GM13976 (cell line): ENCODE results near the gene ACTL10.

Experiments used
- DNase-seq: peaks from one replicate; pipeline ENCODE4 v3.0.0; 2012; ENCODE audit warnings: low spot score
- CTCF ChIP-seq: IDR thresholded peaks from 2 replicates; pipeline ENCODE4 v1.5.1; 2012; ENCODE audit warnings: borderline replicate concordance, mild to moderate bottlenecking; ENCODE audit not compliant: insufficient read depth; ENCODE audit errors: extremely low read depth, missing control alignments, control extremely low read depth
- in situ Hi-C: fragments of 300-500 bp; cut with MboI; formaldehyde crosslinking; loops from one replicate; pipeline ENCODE4 v1.12.0; 2022; ENCODE audit warnings: low sequenced_read_pairs, mixed read lengths, inconsistent platforms; ENCODE audit not compliant: unreplicated experiment

Gene ACTL10

GRCh38 chr20:33711446-33711738, 44.6 kb downstream of the ACTL10 start:
- no peak for TF ChIP-seq CTCF
- in situ Hi-C loops: no loop called here

GRCh38 chr20:33713865-33714367, 47.2 kb downstream of the ACTL10 start:
- no peak for TF ChIP-seq CTCF
- in situ Hi-C loops: no loop called here
- no peak for DNase-seq

More at GRCh38 chr20:33711446-33711738, 44.6 kb downstream of the ACTL10 start:
- DNase-seq: no peak

- in situ Hi-C loops: no loop called here
Measured at GRCh38 chr20:33716498-33716897, 49.8 kb downstream of the ACTL10 start.

More at GRCh38 chr20:33716498-33716897, 49.8 kb downstream of the ACTL10 start:
- no peak for TF ChIP-seq CTCF
- DNase-seq: no peak
